Stimulated activated CD8-positive, alpha-beta memory T cell treated with anti-CD3 and anti-CD28 coated beads, Interleukin-7, amount 100 ng/mL, for 48 hours (primary cell): ENCODE results near the gene MICAL3.

Source experiments
- DNase-seq, 2 donors: peaks; one replicate each; pipeline ENCODE4 v3.0.0-alpha.2; 2020; ENCODE audit warnings: low read depth in 1 of 2; ENCODE audit errors: extremely low read depth in 1 of 2

Gene MICAL3

GRCh38 chr22:17783773-17784480, 240.4 kb downstream of the MICAL3 start:
- DNase-seq, result no peak

GRCh38 chr22:17783312-17783711, 241.0 kb downstream of the MICAL3 start:
- DNase-seq, result no peak

- DNase-seq, result no peak
Observed at GRCh38 chr22:17782621-17783020, 241.7 kb downstream of the MICAL3 start.

GRCh38 chr22:17782158-17782557, 242.2 kb downstream of the MICAL3 start:
- DNase-seq, result no peak

- peak; percentile 35 to 56 for DNase-seq
Observed at GRCh38 chr22:17781319-17782031, 242.9 kb downstream of the MICAL3 start.

- no peak for DNase-seq
Observed at GRCh38 chr22:17780741-17781318, 243.5 kb downstream of the MICAL3 start.

GRCh38 chr22:17780116-17780740, 244.1 kb downstream of the MICAL3 start:
- no peak for DNase-seq

GRCh38 chr22:17779286-17780115, 244.9 kb downstream of the MICAL3 start:
- DNase-seq, result no peak

- DNase-seq, result no peak
Observed at GRCh38 chr22:17778412-17778976, 245.9 kb downstream of the MICAL3 start.

GRCh38 chr22:17777717-17778044, 246.7 kb downstream of the MICAL3 start:
- no peak for DNase-seq

GRCh38 chr22:17777005-17777716, 247.2 kb downstream of the MICAL3 start:
- DNase-seq, result peak in 1 of 2 donors; percentile 62

GRCh38 chr22:17775781-17776465, 248.4 kb downstream of the MICAL3 start:
- no peak for DNase-seq

- no peak for DNase-seq
Observed at GRCh38 chr22:17774926-17775685, 249.3 kb downstream of the MICAL3 start.

- DNase-seq, result no peak
Observed at GRCh38 chr22:17774206-17774925, 250.0 kb downstream of the MICAL3 start, which contains the start of gene BID. Gene BID, minus strand, starts transcription at chr22:17774469. Its CDS starts 24,353 bp downstream, at chr22:17750116.

GRCh38 chr22:17773606-17774205, 250.7 kb downstream of the MICAL3 start:
- peak; percentile 47 to 65 for DNase-seq

GRCh38 chr22:17772958-17773605, 251.3 kb downstream of the MICAL3 start:
- no peak for DNase-seq
